HEK293T (cell line): ENCODE data around the gene INO80B.

Source experiments
- ARNT ChIP-seq: fragments of 450-650 bp; IDR thresholded peaks from 2 replicates; pipeline ENCODE4 v1.6.1; 2017; ENCODE audit warnings: mild to moderate bottlenecking
- BHLHE40 ChIP-seq: fragments of 450-650 bp; IDR thresholded peaks from 2 replicates; pipeline ENCODE4 v1.6.1; 2016; ENCODE audit warnings: mild to moderate bottlenecking, moderate library complexity, borderline replicate concordance
- CTBP1 ChIP-seq: fragments of 450-650 bp; IDR thresholded peaks from 2 replicates; pipeline ENCODE4 v1.6.1; 2016; ENCODE audit warnings: borderline replicate concordance
- FOXA1 ChIP-seq: fragments of 450-650 bp; IDR thresholded peaks from 2 replicates; pipeline ENCODE4 v1.6.1; 2016; ENCODE audit warnings: mild to moderate bottlenecking
- FOXK2 ChIP-seq: fragments of 450-650 bp; IDR thresholded peaks from 2 replicates; pipeline ENCODE4 v1.6.1; 2016; ENCODE audit warnings: mild to moderate bottlenecking
- FOXM1 ChIP-seq: fragments of 450-650 bp; IDR thresholded peaks from 2 replicates; pipeline ENCODE4 v1.6.1; 2017; ENCODE audit warnings: mild to moderate bottlenecking, borderline replicate concordance
- HDGF ChIP-seq: fragments of 450-650 bp; IDR thresholded peaks from 2 replicates; pipeline ENCODE4 v1.6.1; 2017; ENCODE audit warnings: antibody characterized with exemption, borderline replicate concordance
- LEF1 ChIP-seq: fragments of 450-650 bp; IDR thresholded peaks from 2 replicates; pipeline ENCODE4 v1.6.1; 2017; ENCODE audit warnings: mild to moderate bottlenecking, borderline replicate concordance
- NFRKB ChIP-seq: fragments of 450-650 bp; IDR thresholded peaks from 2 replicates; pipeline ENCODE4 v1.6.1; 2016; ENCODE audit warnings: mild to moderate bottlenecking, moderate library complexity
- SP1 ChIP-seq: fragments of 450-650 bp; IDR thresholded peaks from 2 replicates; pipeline ENCODE4 v1.6.1; 2017
- SUZ12 ChIP-seq: fragments of 450-650 bp; IDR thresholded peaks from 2 replicates; pipeline ENCODE4 v1.6.1; 2016; ENCODE audit warnings: mild to moderate bottlenecking
- TARDBP ChIP-seq: fragments of 450-650 bp; IDR thresholded peaks from 2 replicates; pipeline ENCODE4 v1.6.1; 2016
- ZNF384 ChIP-seq: fragments of 450-650 bp; IDR thresholded peaks from 2 replicates; pipeline ENCODE4 v1.6.1; 2016
- TF ChIP-seq, protein P1 (sequence below): fragments of 450-650 bp; IDR thresholded peaks from 2 replicates; pipeline ENCODE4 v1.6.1; 2016

DNA sequence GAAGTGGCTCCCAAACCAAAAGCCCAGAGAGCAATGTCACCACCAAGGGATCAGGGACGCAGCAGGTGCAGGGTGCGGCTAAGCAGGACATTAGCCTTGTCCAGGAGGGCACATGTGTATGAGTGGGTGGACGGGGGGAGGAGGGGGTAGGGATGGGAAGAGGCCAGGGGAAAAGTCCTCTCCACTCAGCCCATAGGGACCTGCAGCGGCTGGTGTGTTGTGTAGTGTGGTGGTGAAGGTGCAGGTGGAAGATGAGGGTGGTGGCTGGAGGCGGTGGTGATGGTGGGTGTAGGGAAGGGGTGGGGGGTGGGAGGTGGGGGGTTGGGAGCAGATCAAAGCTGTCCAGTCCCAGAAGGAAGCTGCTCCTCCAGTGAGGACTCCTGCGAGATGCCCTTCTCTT lies 37.1 kb upstream of the INO80B start:
- TF ChIP-seq FOXM1 (no peak), NFRKB (no peak), BHLHE40 (no peak), FOXA1 (no peak), FOXK2 (no peak), LEF1 (no peak), SP1 (no peak), CTBP1 (no peak), ARNT (no peak), SUZ12 (no peak), HDGF (no peak), ZNF384 (no peak), TARDBP (no peak)
- TF ChIP-seq, protein P1, sequence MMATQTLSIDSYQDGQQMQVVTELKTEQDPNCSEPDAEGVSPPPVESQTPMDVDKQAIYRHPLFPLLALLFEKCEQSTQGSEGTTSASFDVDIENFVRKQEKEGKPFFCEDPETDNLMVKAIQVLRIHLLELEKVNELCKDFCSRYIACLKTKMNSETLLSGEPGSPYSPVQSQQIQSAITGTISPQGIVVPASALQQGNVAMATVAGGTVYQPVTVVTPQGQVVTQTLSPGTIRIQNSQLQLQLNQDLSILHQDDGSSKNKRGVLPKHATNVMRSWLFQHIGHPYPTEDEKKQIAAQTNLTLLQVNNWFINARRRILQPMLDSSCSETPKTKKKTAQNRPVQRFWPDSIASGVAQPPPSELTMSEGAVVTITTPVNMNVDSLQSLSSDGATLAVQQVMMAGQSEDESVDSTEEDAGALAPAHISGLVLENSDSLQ = no peak
